Activated CD4-positive, CD25-positive, alpha-beta regulatory T cell treated with anti-CD3 and anti-CD28 coated beads, Interleukin-2, amount 50 U/mL, for 16 hours (primary cell): ENCODE data around the gene ASF1B.

ENCODE experiments used
- DNase-seq: peaks from one replicate; pipeline ENCODE4 v3.0.0-alpha.2; 2020; ENCODE audit warnings: low read depth, low spot score

ASF1B gene

GRCh38 chr19:14088634-14089411, 47.6 kb downstream of the ASF1B start:
- no peak for DNase-seq

- DNase-seq = no peak
Measured at GRCh38 chr19:14086098-14086497, 50.3 kb downstream of the ASF1B start.

- DNase-seq = no peak
Measured at GRCh38 chr19:14085309-14085995, 50.9 kb downstream of the ASF1B start, which contains the start of gene C19orf67. TSS of gene C19orf67 (minus strand) at chr19:14085783. CDS start at chr19:14085627, 156 bp downstream.

GRCh38 chr19:14082675-14082960, 53.8 kb downstream of the ASF1B start:
- no peak for DNase-seq

GRCh38 chr19:14081797-14082674, 54.4 kb downstream of the ASF1B start:
- no peak for DNase-seq

- peak; percentile 99 for DNase-seq
Measured at GRCh38 chr19:14080887-14081796, 55.2 kb downstream of the ASF1B start.

GRCh38 chr19:14078411-14078810, 58.0 kb downstream of the ASF1B start:
- no peak for DNase-seq

GRCh38 chr19:14073925-14074838, 62.2 kb downstream of the ASF1B start:
- no peak for DNase-seq

- no peak for DNase-seq
Measured at GRCh38 chr19:14073261-14073924, 63.0 kb downstream of the ASF1B start.

GRCh38 chr19:14072535-14073260, 63.7 kb downstream of the ASF1B start, which contains the start of gene MISP3:
TSS of gene MISP3 (plus strand) at chr19:14072786. CDS start at chr19:14073310, 524 bp downstream.
- no peak for DNase-seq

- DNase-seq = no peak
Measured at GRCh38 chr19:14070268-14071050, 65.9 kb downstream of the ASF1B start.
